ENCODE data around the gene SALL4. TPM values are rescaled to one million over a fixed set of nuclear protein-coding genes. Genes with fewer than 3 reads are reported as not detected.

SALL4 gene
- total and polyA plus RNA-seq, 2 experiments from 2014 or later = 122 to 227 TPM

GRCh38 chr20:51733070-51733469, 69.3 kb downstream of the SALL4 start (continued):
- TF ChIP-seq, protein P1, sequence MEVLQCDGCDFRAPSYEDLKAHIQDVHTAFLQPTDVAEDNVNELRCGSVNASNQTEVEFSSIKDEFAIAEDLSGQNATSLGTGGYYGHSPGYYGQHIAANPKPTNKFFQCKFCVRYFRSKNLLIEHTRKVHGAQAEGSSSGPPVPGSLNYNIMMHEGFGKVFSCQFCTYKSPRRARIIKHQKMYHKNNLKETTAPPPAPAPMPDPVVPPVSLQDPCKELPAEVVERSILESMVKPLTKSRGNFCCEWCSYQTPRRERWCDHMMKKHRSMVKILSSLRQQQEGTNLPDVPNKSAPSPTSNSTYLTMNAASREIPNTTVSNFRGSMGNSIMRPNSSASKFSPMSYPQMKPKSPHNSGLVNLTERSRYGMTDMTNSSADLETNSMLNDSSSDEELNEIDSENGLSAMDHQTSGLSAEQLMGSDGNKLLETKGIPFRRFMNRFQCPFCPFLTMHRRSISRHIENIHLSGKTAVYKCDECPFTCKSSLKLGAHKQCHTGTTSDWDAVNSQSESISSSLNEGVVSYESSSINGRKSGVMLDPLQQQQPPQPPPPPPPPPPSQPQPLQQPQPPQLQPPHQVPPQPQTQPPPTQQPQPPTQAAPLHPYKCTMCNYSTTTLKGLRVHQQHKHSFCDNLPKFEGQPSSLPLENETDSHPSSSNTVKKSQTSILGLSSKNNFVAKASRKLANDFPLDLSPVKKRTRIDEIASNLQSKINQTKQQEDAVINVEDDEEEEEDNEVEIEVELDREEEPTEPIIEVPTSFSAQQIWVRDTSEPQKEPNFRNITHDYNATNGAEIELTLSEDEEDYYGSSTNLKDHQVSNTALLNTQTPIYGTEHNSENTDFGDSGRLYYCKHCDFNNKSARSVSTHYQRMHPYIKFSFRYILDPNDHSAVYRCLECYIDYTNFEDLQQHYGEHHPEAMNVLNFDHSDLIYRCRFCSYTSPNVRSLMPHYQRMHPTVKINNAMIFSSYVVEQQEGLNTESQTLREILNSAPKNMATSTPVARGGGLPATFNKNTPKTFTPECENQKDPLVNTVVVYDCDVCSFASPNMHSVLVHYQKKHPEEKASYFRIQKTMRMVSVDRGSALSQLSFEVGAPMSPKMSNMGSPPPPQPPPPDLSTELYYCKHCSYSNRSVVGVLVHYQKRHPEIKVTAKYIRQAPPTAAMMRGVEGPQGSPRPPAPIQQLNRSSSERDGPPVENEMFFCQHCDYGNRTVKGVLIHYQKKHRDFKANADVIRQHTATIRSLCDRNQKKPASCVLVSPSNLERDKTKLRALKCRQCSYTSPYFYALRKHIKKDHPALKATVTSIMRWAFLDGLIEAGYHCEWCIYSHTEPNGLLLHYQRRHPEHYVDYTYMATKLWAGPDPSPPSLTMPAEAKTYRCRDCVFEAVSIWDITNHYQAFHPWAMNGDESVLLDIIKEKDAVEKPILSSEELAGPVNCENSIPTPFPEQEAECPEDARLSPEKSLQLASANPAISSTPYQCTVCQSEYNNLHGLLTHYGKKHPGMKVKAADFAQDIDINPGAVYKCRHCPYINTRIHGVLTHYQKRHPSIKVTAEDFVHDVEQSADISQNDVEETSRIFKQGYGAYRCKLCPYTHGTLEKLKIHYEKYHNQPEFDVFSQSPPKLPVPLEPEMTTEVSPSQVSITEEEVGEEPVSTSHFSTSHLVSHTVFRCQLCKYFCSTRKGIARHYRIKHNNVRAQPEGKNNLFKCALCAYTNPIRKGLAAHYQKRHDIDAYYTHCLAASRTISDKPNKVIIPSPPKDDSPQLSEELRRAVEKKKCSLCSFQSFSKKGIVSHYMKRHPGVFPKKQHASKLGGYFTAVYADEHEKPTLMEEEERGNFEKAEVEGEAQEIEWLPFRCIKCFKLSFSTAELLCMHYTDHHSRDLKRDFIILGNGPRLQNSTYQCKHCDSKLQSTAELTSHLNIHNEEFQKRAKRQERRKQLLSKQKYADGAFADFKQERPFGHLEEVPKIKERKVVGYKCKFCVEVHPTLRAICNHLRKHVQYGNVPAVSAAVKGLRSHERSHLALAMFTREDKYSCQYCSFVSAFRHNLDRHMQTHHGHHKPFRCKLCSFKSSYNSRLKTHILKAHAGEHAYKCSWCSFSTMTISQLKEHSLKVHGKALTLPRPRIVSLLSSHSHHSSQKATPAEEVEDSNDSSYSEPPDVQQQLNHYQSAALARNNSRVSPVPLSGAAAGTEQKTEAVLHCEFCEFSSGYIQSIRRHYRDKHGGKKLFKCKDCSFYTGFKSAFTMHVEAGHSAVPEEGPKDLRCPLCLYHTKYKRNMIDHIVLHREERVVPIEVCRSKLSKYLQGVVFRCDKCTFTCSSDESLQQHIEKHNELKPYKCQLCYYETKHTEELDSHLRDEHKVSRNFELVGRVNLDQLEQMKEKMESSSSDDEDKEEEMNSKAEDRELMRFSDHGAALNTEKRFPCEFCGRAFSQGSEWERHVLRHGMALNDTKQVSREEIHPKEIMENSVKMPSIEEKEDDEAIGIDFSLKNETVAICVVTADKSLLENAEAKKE (CRISPR knock-in tag; IDR thresholded peaks at IDR 0.05) = no peak

Other genes with a start within 250 kb of the SALL4 start
- gene ATP9A, start 34.1 kb downstream of the SALL4 start, total RNA-seq (2014; rRNA removed; shearing (Covaris generic)) = 4.3 and 5.9 TPM in 2 replicates
- 0.68 and 0.94 TPM in 2 replicates for gene ATP9A, start 34.1 kb downstream of the SALL4 start, polyA plus RNA-seq (2016; fragmentation: Nextera tagmentation; extraction: Ambion mirVana)

All from GM23338 (cell line).